HepG2 (cell line): ENCODE data around the gene PRKAR1B. TPM values are rescaled to one million over a fixed set of nuclear protein-coding genes. Genes with fewer than 3 reads are reported as not detected.

ENCODE experiments used
- ARNT ChIP-seq: fragments of 450-650 bp; IDR thresholded peaks from 2 replicates; pipeline ENCODE4 v1.6.1; 2017
- ARNT2 ChIP-seq: sonication (generic); formaldehyde crosslinking; IDR thresholded peaks from 2 replicates; pipeline ENCODE4 v1.8.0; 2022; ENCODE audit warnings: mild to moderate bottlenecking, low read depth, missing genetic modification reagents, moderate library complexity
- CBX1 ChIP-seq: IDR thresholded peaks from one replicate; pipeline ENCODE4 v1.6.1; 2016; ENCODE audit warnings: antibody characterized with exemption, low read depth
- DMAP1 ChIP-seq: IDR thresholded peaks from 2 replicates; pipeline ENCODE4 v1.6.1; 2016
- GTF3A ChIP-seq: sonication (generic); formaldehyde crosslinking; conservative IDR thresholded peaks from 2 replicates; pipeline ENCODE4 v1.4.0; 2020; ENCODE audit warnings: mild to moderate bottlenecking, missing genetic modification reagents
- HDAC1 ChIP-seq: sonication (generic); formaldehyde crosslinking; IDR thresholded peaks from 2 replicates; pipeline ENCODE4 v1.5.1; 2020; ENCODE audit warnings: mild to moderate bottlenecking, missing genetic modification reagents
- HOXA5 ChIP-seq: sonication (generic); formaldehyde crosslinking; IDR thresholded peaks from 2 replicates; pipeline ENCODE4 v1.4.0; 2020; ENCODE audit warnings: missing genetic modification reagents
- IRF2 ChIP-seq: IDR thresholded peaks from 2 replicates; pipeline ENCODE4 v1.6.1; 2018; ENCODE audit warnings: missing genetic modification reagents, missing compliant biosample characterization
- MED1 ChIP-seq: sonication (generic); formaldehyde crosslinking; IDR thresholded peaks from 2 replicates; pipeline ENCODE4 v1.4.0; 2020; ENCODE audit warnings: missing genetic modification reagents
- MEIS1 ChIP-seq: sonication (generic); formaldehyde crosslinking; IDR thresholded peaks from 2 replicates; pipeline ENCODE4 v1.9.0; 2021; ENCODE audit warnings: mild to moderate bottlenecking, missing genetic modification reagents, moderate library complexity, borderline replicate concordance
- MIER3 ChIP-seq: IDR thresholded peaks from 2 replicates; pipeline ENCODE4 v1.6.1; 2016; ENCODE audit warnings: missing compliant biosample characterization, borderline replicate concordance
- NCOR1 ChIP-seq: fragments of 200-600 bp; sonication (generic); IDR thresholded peaks from 2 replicates; pipeline ENCODE4 v1.7.0; 2017; ENCODE audit warnings: antibody characterized with exemption, low read length, borderline replicate concordance
- SALL2 ChIP-seq: sonication (generic); formaldehyde crosslinking; IDR thresholded peaks from 2 replicates; pipeline ENCODE4 v1.8.1; 2023; ENCODE audit warnings: mild to moderate bottlenecking, missing genetic modification reagents, inconsistent platforms
- SAP130 ChIP-seq: IDR thresholded peaks from 2 replicates; pipeline ENCODE4 v1.6.1; 2016; ENCODE audit warnings: low read depth
- SIX1 ChIP-seq: sonication (generic); formaldehyde crosslinking; IDR thresholded peaks from 2 replicates; pipeline ENCODE4 v1.4.0; 2020; ENCODE audit warnings: missing genetic modification reagents, borderline replicate concordance
- SMAD9 ChIP-seq: sonication (generic); formaldehyde crosslinking; IDR thresholded peaks from 2 replicates; pipeline ENCODE4 v1.5.1; 2020; ENCODE audit warnings: mild to moderate bottlenecking, missing genetic modification reagents
- TBX3 ChIP-seq: fragments of 450-650 bp; IDR thresholded peaks from 2 replicates; pipeline ENCODE4 v1.6.1; 2017; ENCODE audit warnings: antibody characterized with exemption, mild to moderate bottlenecking, inconsistent platforms, borderline replicate concordance
- THAP7 ChIP-seq: sonication (generic); formaldehyde crosslinking; IDR thresholded peaks from 2 replicates; pipeline ENCODE4 v1.8.1; 2023; ENCODE audit warnings: mild to moderate bottlenecking, missing genetic modification reagents
- THAP8 ChIP-seq: sonication (generic); formaldehyde crosslinking; IDR thresholded peaks from 2 replicates; pipeline ENCODE4 v1.5.1; 2020; ENCODE audit warnings: missing genetic modification reagents, mild to moderate bottlenecking, borderline replicate concordance
- ZFP90 ChIP-seq: sonication (generic); formaldehyde crosslinking; IDR thresholded peaks from 2 replicates; pipeline ENCODE4 v1.8.0; 2022; ENCODE audit warnings: missing genetic modification reagents, mild to moderate bottlenecking, inconsistent platforms, borderline replicate concordance
- ZFX ChIP-seq: sonication (generic); formaldehyde crosslinking; IDR thresholded peaks from 2 replicates; pipeline ENCODE4 v1.4.0; 2020; ENCODE audit warnings: mild to moderate bottlenecking, low read depth, missing genetic modification reagents, moderate library complexity
- ZMAT5 ChIP-seq: sonication (generic); formaldehyde crosslinking; IDR thresholded peaks from 2 replicates; pipeline ENCODE4 v1.5.0; 2020; ENCODE audit warnings: mild to moderate bottlenecking, low read depth, missing genetic modification reagents, borderline replicate concordance
- ZNF234 ChIP-seq: sonication (generic); formaldehyde crosslinking; conservative IDR thresholded peaks from 2 replicates; pipeline ENCODE4 v1.5.1; 2020; ENCODE audit warnings: mild to moderate bottlenecking, missing genetic modification reagents
- ZNF24 ChIP-seq: fragments of 450-650 bp; IDR thresholded peaks from 2 replicates; pipeline ENCODE4 v1.6.1; 2017; ENCODE audit warnings: antibody characterized with exemption, mild to moderate bottlenecking
- ZNF333 ChIP-seq: sonication (generic); formaldehyde crosslinking; IDR thresholded peaks from 2 replicates; pipeline ENCODE4 v1.4.0; 2020; ENCODE audit warnings: mild to moderate bottlenecking, missing genetic modification reagents, borderline replicate concordance
- ZNF34 ChIP-seq: sonication (generic); formaldehyde crosslinking; IDR thresholded peaks from 2 replicates; pipeline ENCODE4 v1.4.0; 2020; ENCODE audit warnings: mild to moderate bottlenecking, missing genetic modification reagents, borderline replicate concordance
- ZNF343 ChIP-seq: sonication (generic); formaldehyde crosslinking; IDR thresholded peaks from 2 replicates; pipeline ENCODE4 v1.4.0; 2020; ENCODE audit warnings: mild to moderate bottlenecking, missing genetic modification reagents
- ZNF350 ChIP-seq: sonication (generic); formaldehyde crosslinking; IDR thresholded peaks from 2 replicates; pipeline ENCODE4 v1.4.0; 2020; ENCODE audit warnings: mild to moderate bottlenecking, low read depth, missing genetic modification reagents, borderline replicate concordance
- ZNF362 ChIP-seq: sonication (generic); formaldehyde crosslinking; IDR thresholded peaks from 2 replicates; pipeline ENCODE4 v1.4.0; 2020; ENCODE audit warnings: missing genetic modification reagents, mild to moderate bottlenecking, borderline replicate concordance
- polyA plus RNA-seq, 8 experiments: library from polyadenylated mRNA; depleted of rRNA in 3 of 8; stranded (reverse) in 7 of 8; unstranded in 1 of 8; fragments of >200 nt; fragmentation: Illumina TruSeq in 4 of 8; extraction: Trizol in 4 of 8; gene quantifications; 2 replicates each; pipeline versions ENCODE4 v1.2.1 to v1.2.3, GENCODE V29; 2011 to 2016; ENCODE audit warnings: low read depth in 4 of 8, missing spikeins in 1 of 8, mixed read lengths in 1 of 8; ENCODE audit not compliant: insufficient read depth in 1 of 8
- total RNA-seq, 5 experiments: library from RNA; depleted of rRNA; stranded (reverse); fragments of >200 nt; fragmentation: Illumina TruSeq; extraction: Trizol; gene quantifications; 2 replicates each; pipeline ENCODE4 v1.2.3, GENCODE V29; 2016; ENCODE audit warnings: low read depth in 1 of 5

PRKAR1B gene
- total and polyA plus RNA-seq, 2 of the 13 experiments (the other 11 are each of a cell fraction or from before 2014, with no cell fraction given), result 7.9 to 28.2 TPM

GRCh38 chr7:538764-539685 is 188.1 kb downstream of the PRKAR1B start (continued):
- no peak for TF ChIP-seq ARNT
- no peak for TF ChIP-seq ZMAT5
- 0 out of 2 replicates have a peak, but pooled peaks have one; percentile 13 for TF ChIP-seq MEIS1
- TF ChIP-seq SALL2, result no peak
- TF ChIP-seq GTF3A (CRISPR knock-in tag), result peak; percentile 42; the same call in 1 of the 2 replicates
- no peak for TF ChIP-seq ZNF362 (CRISPR knock-in tag)
- TF ChIP-seq MIER3 (CRISPR knock-in tag), result no peak
- TF ChIP-seq TBX3, result no peak
- TF ChIP-seq HDAC1 (CRISPR knock-in tag), result no peak
- no peak for TF ChIP-seq THAP7 (CRISPR knock-in tag)
- no peak for TF ChIP-seq THAP8
- no peak for TF ChIP-seq SIX1 (CRISPR knock-in tag)
- no peak for TF ChIP-seq ZNF234 (CRISPR knock-in tag)
- TF ChIP-seq ZNF333, result no peak
- no peak for TF ChIP-seq IRF2
- TF ChIP-seq ZNF350 (CRISPR knock-in tag), result peak; percentile 66; the same call in 1 of the 2 replicates
- no peak for TF ChIP-seq ZNF24
- TF ChIP-seq CBX1, result no peak
- peak; percentile 58; the same call in 1 of the 2 replicates for TF ChIP-seq ZFX
- TF ChIP-seq MED1 (CRISPR knock-in tag), result no peak
- no peak for TF ChIP-seq ZFP90 (CRISPR knock-in tag)
- no peak for TF ChIP-seq SMAD9
- peak; percentile 47 for TF ChIP-seq SAP130 (CRISPR knock-in tag)
- 0 out of 2 replicates have a peak, but pooled peaks have one; percentile 46 for TF ChIP-seq DMAP1 (CRISPR knock-in tag)
- no peak for TF ChIP-seq ZNF34 (CRISPR knock-in tag)
- no peak for TF ChIP-seq HOXA5 (CRISPR knock-in tag)
- TF ChIP-seq ZNF343 (CRISPR knock-in tag), result 0 out of 2 replicates have a peak, but pooled peaks have one; percentile 2
- TF ChIP-seq ARNT2 (CRISPR knock-in tag), result no peak
- TF ChIP-seq NCOR1, result no peak
